ENCODE results near the gene TMEM18.

Gene TMEM18

DNA sequence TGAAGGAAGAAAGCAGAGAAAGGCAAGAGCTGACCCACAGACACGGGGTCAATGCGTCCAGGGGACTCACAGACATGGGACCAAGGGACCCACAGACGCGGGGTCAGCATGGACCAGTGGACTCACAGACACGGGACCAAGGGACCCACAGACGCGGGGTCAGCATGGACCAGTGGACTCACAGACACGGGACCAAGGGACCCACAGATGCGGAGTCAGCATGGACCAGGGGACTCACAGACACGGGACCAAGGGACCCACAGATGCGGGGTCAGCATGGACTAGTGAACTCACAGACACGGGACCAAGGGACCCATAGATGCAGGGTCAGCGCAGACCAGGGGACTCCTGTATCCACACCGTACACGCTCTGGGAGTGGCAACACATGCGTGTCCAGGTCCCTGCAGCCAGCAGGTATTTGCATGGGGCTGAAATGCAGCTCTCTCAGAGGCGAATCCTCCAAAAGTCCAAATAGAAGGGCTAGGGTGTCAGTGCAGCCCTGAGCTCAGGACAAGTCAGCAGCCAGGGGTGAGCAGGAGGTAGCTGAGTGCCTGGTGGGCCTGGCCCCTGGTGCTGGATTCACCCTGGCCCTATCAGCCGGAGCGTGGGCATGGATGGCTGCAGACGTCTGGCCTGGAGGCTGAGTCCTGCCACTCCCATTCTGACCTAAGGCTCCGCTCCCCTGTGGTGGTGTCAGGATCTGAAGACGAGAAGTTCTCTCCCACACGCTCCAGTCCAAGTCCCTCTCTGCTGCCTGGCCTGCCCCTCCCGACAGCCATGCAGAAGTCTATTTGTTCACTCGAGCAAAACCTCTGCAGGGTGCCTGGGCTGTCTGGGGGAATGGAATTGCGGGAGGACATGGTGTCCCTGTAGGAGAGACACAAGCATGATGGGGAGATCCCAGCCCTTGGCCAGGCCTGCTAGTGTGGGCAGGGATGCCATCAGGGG, 28.5 kb downstream of the TMEM18 start:
- Histone ChIP-seq H3K36me3 (ENCODE audit: insufficient read depth, low read length) (no peaks in the 10 kb centered on the region), H3K4me1 (ENCODE audit: control insufficient read depth, insufficient read depth, low read length) (no peaks in the 10 kb centered on the region), H3K27me3 (ENCODE audit: control insufficient read depth, insufficient read depth, low read length) (no peaks in the 10 kb centered on the region), H3K4me3 (ENCODE audit: low read length) (no peak overlapping the region), H3K9ac (ENCODE audit: low read depth, low read length) (no peak overlapping the region), H3K9me3 (replicated peaks; ENCODE audit: low read length) (no peaks in the 10 kb centered on the region), H3K4me2 (ENCODE audit: low read length) (no peak overlapping the region)

DNA sequence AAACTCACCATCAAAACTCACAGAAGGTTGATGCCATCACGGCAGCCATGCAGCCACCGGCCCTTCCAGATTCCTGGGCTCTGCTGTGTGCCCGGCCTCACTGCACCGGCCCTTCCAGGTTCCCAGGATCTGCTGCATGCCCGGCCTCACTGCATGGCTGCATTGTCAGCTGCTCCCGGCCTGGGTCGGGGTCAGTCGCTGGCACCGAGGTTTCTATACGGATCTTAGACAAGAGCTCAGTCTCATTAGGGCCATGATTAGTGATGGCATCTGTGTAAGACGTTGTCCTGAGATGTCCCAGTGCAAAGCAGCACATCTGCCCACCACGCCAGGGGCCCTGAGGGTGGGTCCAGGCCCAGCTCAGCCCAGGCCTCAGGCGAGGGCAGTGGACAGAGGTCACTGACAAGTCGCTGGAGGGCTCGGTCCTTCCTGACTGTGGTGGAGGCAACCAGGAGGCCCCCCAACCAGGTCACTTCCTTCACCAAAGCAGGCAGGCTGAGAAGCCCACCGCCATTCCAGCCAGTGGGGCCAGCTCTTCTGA, 29.4 kb downstream of the TMEM18 start:
- Histone ChIP-seq H3K27me3 (ENCODE audit: control insufficient read depth, insufficient read depth, low read length) (no peaks in the 10 kb centered on the region), H3K9me3 (replicated peaks; ENCODE audit: low read length) (no peaks in the 10 kb centered on the region), H3K4me2 (ENCODE audit: low read length) (no peak overlapping the region), H3K36me3 (ENCODE audit: insufficient read depth, low read length) (no peaks in the 10 kb centered on the region), H3K9ac (ENCODE audit: low read depth, low read length) (no peak overlapping the region), H3K4me1 (ENCODE audit: control insufficient read depth, insufficient read depth, low read length) (no peaks in the 10 kb centered on the region), H3K4me3 (ENCODE audit: low read length) (no peak overlapping the region)

DNA sequence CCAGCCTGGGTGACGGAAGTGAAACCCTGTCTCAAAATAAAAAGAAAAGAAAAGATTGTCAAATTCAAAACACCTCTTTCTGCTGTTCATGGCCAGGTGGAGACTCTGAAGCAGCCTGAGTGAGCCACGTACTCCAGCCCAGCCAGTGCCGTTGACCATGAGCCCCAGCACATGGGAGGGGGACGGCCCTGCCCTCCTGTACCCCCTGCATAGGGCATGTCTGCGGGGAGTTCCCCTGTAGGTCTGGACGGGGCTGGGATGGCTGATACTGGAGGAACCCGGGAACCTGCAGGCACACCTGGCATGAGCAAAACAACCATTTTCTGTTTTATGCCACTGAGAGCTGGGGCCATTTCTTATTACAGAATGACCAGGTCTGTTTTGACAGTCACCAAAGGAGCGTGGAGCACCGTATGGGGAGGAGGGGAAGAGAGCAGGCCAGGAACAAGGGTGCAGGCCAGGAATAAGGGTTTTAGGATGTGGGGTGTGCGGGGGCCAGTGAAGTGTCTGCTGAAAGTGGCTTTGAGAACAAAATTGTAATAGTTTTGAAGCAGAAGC, 30.1 kb downstream of the TMEM18 start:
- H3K4me3 ChIP-seq (ENCODE audit: low read length) = no peak overlapping the region
- no peaks in the 10 kb centered on the region for H3K9me3 ChIP-seq (replicated peaks; ENCODE audit: low read length)
- no peak overlapping the region for H3K4me2 ChIP-seq (ENCODE audit: low read length)
- H3K4me1 ChIP-seq (ENCODE audit: control insufficient read depth, insufficient read depth, low read length) = no peaks in the 10 kb centered on the region
- no peak overlapping the region for H3K9ac ChIP-seq (ENCODE audit: low read depth, low read length)
- H3K36me3 ChIP-seq (ENCODE audit: insufficient read depth, low read length) = no peaks in the 10 kb centered on the region
- H3K27me3 ChIP-seq (ENCODE audit: control insufficient read depth, insufficient read depth, low read length) = no peaks in the 10 kb centered on the region

DNA sequence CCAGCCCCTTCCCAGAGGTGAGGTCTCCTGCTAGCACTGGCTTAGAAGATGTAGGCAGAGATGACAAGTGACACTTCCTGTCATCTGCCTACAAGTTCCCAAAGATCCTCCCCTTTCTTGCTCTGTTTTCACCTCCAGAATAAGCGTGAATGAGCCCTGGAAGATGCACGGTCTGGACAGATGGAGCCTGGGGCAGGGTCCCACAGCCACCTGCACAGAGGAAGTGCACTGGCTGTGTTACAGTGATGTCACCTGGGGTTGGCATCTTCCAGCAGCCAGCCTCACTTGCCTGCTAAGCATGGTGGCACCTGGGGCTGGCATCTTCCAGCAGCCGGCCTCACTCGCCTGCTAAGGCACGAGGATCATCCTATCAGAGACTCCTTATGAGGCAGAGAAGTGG, 32.3 kb downstream of the TMEM18 start:
- Histone ChIP-seq H3K27me3 (ENCODE audit: control insufficient read depth, insufficient read depth, low read length) (no peaks in the 10 kb centered on the region), H3K36me3 (ENCODE audit: insufficient read depth, low read length) (no peaks in the 10 kb centered on the region), H3K9ac (ENCODE audit: low read depth, low read length) (no peak overlapping the region), H3K4me3 (ENCODE audit: low read length) (no peak overlapping the region), H3K4me2 (ENCODE audit: low read length) (no peak overlapping the region), H3K9me3 (replicated peaks; ENCODE audit: low read length) (no peaks in the 10 kb centered on the region), H3K4me1 (ENCODE audit: control insufficient read depth, insufficient read depth, low read length) (no peaks in the 10 kb centered on the region)

DNA sequence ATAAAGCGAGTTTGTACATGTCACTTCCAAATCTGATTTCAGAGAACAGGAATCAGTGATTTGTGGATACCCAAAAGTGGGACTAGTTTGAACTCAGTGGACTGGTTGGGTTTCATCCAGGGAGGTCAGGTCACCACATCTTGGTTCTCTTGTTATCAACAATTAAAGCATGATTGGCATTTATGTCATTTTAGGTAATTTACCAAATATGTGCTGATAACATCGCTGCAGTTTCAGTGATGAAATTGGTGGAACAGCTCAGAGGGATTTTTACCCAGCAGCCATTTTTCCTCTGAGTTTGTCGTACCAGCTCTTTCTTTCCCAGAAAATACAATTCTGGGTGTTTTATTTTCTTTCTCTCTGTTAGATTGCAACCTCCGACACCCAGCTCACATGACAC, 33.4 kb downstream of the TMEM18 start:
- no peaks in the 10 kb centered on the region for H3K4me1 ChIP-seq (ENCODE audit: control insufficient read depth, insufficient read depth, low read length)
- H3K4me3 ChIP-seq (ENCODE audit: low read length) = no peak overlapping the region
- no peaks in the 10 kb centered on the region for H3K9me3 ChIP-seq (replicated peaks; ENCODE audit: low read length)
- H3K36me3 ChIP-seq (ENCODE audit: insufficient read depth, low read length) = no peaks in the 10 kb centered on the region
- no peak overlapping the region for H3K4me2 ChIP-seq (ENCODE audit: low read length)
- H3K9ac ChIP-seq (ENCODE audit: low read depth, low read length) = no peak overlapping the region
- no peaks in the 10 kb centered on the region for H3K27me3 ChIP-seq (ENCODE audit: control insufficient read depth, insufficient read depth, low read length)

DNA sequence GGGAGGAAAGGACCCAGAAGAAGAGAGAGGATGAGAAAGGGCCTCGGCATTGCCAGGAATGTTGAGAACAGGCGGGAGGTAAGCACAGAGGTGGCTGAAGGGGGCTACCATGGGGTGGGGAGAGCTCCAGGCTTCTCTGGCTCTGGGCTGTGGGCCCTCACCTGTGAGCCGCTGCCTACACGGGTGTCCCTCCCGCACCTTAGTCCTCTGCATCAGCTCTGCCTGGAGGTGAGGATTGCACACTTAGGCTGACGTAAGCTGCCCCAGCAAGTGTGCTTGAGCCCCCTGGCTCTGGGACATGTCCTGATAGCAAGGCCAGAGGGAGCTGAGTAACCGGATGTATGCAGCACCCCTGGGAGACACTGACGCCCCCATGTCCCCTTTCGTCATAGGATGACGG, 33.9 kb downstream of the TMEM18 start:
- Histone ChIP-seq H3K4me2 (ENCODE audit: low read length) (no peak overlapping the region), H3K36me3 (ENCODE audit: insufficient read depth, low read length) (no peaks in the 10 kb centered on the region), H3K9ac (ENCODE audit: low read depth, low read length) (no peak overlapping the region), H3K4me1 (ENCODE audit: control insufficient read depth, insufficient read depth, low read length) (no peaks in the 10 kb centered on the region), H3K9me3 (replicated peaks; ENCODE audit: low read length) (no peaks in the 10 kb centered on the region), H3K4me3 (ENCODE audit: low read length) (no peak overlapping the region), H3K27me3 (ENCODE audit: control insufficient read depth, insufficient read depth, low read length) (no peaks in the 10 kb centered on the region)

DNA sequence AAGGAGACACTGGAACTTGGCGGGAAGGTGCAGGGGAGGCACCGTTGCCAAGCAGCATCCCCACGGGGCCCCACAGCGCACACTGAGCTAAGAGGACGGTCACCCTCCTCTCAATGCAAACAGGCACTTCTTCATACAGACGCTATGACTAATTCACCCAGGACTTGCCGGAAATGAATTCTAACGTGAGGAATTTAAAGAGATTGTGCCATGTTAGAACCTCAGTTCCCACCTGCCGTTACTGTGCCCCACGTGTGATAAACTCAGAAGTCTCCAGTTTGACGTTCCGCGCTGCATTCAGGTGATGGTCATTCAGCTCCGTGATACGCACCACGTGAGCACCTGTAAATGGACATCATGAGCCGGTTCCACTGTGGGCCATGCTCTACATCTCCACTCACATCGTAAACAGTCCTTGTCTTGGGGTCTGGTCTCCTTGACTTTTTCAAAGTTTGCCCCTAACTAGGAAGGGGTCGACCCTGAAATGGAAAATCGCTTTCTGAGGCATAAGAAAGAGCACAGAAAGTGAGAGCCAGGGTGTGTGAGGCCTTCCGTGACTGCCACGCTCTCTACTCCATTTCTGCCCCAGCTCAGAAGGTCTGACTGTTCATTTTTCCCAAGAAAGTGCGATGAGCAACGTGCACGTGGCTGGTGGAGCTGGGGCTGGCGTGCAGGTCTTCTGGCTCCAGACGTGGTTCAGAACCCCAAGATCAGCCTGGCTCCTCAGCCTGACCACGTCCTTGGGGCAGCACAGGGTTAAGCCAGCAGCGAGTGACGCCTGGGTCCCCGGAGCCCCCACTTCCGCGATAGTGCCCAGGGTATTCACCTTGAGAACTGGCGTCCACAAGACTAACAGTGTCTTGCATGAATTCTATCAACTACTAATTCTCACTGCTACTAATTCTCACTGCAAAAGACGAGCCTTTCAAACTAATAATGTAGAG, 35.1 kb downstream of the TMEM18 start:
- H3K9me3 ChIP-seq (replicated peaks; ENCODE audit: low read length) = no peaks in the 10 kb centered on the region
- no peak overlapping the region for H3K9ac ChIP-seq (ENCODE audit: low read depth, low read length)
- no peaks in the 10 kb centered on the region for H3K4me1 ChIP-seq (ENCODE audit: control insufficient read depth, insufficient read depth, low read length)
- no peaks in the 10 kb centered on the region for H3K27me3 ChIP-seq (ENCODE audit: control insufficient read depth, insufficient read depth, low read length)
- no peak overlapping the region for H3K4me3 ChIP-seq (ENCODE audit: low read length)
- no peak overlapping the region for H3K4me2 ChIP-seq (ENCODE audit: low read length)
- H3K36me3 ChIP-seq (ENCODE audit: insufficient read depth, low read length) = no peaks in the 10 kb centered on the region

DNA sequence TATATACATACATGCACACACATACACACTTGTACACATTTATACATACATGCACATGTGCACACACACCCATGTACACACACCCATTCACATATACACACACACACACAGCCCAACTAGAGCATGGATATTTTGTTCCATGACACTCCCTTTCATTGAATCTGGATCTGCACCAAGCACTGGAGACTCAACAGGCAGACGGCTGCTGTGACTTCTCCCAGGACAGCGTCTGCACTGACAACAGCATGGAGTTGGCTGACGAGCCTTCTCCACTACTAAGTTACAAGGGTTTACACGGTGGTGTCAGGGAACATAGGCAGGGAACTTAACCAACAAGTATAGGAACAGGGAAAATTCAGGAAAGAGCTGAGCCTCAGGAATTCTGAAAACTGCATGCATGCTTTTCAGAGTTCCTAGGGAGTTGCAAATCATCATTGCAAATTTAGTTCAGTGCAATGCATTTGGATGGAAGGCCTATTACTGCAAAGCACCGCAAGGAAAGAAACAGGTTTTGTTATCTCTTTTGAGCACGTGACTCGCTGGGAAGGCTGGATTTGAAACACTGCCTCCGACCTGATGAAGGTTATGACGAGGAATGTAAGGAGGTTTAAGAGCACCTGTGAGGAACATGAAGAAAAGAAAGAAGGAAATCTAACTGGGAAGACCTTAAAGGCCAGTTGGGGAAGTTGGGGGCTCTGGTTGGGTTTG, 35.9 kb downstream of the TMEM18 start:
- Histone ChIP-seq H3K4me1 (ENCODE audit: control insufficient read depth, insufficient read depth, low read length) (no peaks in the 10 kb centered on the region), H3K27me3 (ENCODE audit: control insufficient read depth, insufficient read depth, low read length) (no peaks in the 10 kb centered on the region), H3K4me3 (ENCODE audit: low read length) (no peak overlapping the region), H3K4me2 (ENCODE audit: low read length) (no peak overlapping the region), H3K36me3 (ENCODE audit: insufficient read depth, low read length) (no peaks in the 10 kb centered on the region), H3K9ac (ENCODE audit: low read depth, low read length) (no peak overlapping the region), H3K9me3 (replicated peaks; ENCODE audit: low read length) (no peaks in the 10 kb centered on the region)

DNA sequence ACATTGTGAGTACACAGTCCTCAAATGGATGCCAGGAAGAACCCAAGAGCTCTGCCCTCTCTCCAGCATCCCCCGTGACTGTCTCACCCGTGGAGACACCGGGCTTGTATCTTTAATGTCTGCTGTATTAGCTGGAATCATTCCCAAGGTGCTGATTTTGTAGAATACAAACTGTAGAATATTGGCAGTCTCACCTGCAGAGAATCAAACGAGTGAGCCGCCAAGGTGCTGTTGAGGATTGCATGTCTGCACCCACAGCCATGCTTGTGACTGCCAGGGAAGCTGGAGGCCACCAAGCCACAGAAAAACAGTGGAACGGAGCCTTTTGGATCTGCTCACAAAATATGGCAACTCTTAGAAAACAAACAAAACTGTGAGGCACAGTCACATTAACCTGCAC, 37.5 kb downstream of the TMEM18 start:
- no peak overlapping the region for H3K9ac ChIP-seq (ENCODE audit: low read depth, low read length)
- H3K36me3 ChIP-seq (ENCODE audit: insufficient read depth, low read length) = no peaks in the 10 kb centered on the region
- no peaks in the 10 kb centered on the region for H3K9me3 ChIP-seq (replicated peaks; ENCODE audit: low read length)
- no peaks in the 10 kb centered on the region for H3K27me3 ChIP-seq (ENCODE audit: control insufficient read depth, insufficient read depth, low read length)
- H3K4me1 ChIP-seq (ENCODE audit: control insufficient read depth, insufficient read depth, low read length) = no peaks in the 10 kb centered on the region
- H3K4me2 ChIP-seq (ENCODE audit: low read length) = no peak overlapping the region
- H3K4me3 ChIP-seq (ENCODE audit: low read length) = no peak overlapping the region

DNA sequence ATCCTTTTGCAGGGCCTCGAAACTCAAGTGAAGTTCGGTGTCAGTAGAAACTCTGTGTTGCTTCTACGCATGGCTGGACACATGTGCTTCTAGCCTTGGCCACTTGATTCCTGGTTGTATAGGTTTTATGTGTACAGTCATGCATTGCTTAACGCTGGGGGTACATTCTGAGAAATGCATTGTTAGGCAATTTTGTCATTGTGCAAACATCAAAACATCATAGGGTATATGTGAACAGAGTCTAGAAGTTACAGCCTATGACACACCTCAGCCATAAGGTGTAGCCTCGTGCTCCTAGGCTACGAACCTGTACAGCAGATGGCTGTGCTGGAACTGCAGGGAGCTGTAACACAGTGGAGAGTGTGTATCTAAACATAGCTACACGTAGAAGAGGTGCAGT, 39.4 kb downstream of the TMEM18 start:
- H3K9ac ChIP-seq (ENCODE audit: low read depth, low read length) = no peak overlapping the region

DNA sequence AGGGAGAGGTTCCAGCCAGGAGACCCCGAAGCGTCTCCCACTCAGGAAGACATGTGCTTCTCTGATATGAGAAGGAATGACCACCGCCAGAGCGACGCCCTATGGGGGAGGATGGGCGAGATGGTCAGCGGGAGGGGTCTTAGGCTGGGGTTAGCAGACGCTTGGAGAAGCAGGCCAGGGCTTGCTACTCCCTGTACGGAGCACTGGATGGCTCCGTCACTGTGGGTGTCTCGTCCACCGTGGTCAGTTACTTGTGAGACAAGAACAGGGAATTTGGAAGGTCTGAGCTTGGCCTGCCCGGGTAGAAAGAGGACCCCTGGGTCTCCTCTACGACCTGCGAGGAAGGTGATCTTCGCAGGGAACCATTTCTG, 39.8 kb downstream of the TMEM18 start:
- Histone ChIP-seq H3K4me3 (ENCODE audit: low read length) (no peak overlapping the region), H3K4me2 (ENCODE audit: low read length) (no peak overlapping the region), H3K36me3 (ENCODE audit: insufficient read depth, low read length) (no peaks in the 10 kb centered on the region), H3K27me3 (ENCODE audit: control insufficient read depth, insufficient read depth, low read length) (no peaks in the 10 kb centered on the region), H3K9ac (ENCODE audit: low read depth, low read length) (no peak overlapping the region), H3K4me1 (ENCODE audit: control insufficient read depth, insufficient read depth, low read length) (no peaks in the 10 kb centered on the region), H3K9me3 (replicated peaks; ENCODE audit: low read length) (no peaks in the 10 kb centered on the region)

More for the DNA sequence above, 39.4 kb downstream of the TMEM18 start:
- H3K4me2 ChIP-seq (ENCODE audit: low read length) = no peak overlapping the region
- no peaks in the 10 kb centered on the region for H3K4me1 ChIP-seq (ENCODE audit: control insufficient read depth, insufficient read depth, low read length)
- no peak overlapping the region for H3K4me3 ChIP-seq (ENCODE audit: low read length)
- no peaks in the 10 kb centered on the region for H3K27me3 ChIP-seq (ENCODE audit: control insufficient read depth, insufficient read depth, low read length)
- no peaks in the 10 kb centered on the region for H3K9me3 ChIP-seq (replicated peaks; ENCODE audit: low read length)
- H3K36me3 ChIP-seq (ENCODE audit: insufficient read depth, low read length) = no peaks in the 10 kb centered on the region

Measured in skeletal muscle satellite cell (primary cell).